WI38 (cell line): ENCODE measurements around the gene DLEC1.

Experiments
- H3K4me3 ChIP-seq: 2 replicates; pipeline ENCODE4 v1.5.1; 2011; ENCODE audit warnings: low read depth, mild to moderate bottlenecking, control low read depth, low read length
- TF ChIP-seq, protein P1 (sequence below): IDR thresholded peaks from 2 replicates; pipeline ENCODE4 v1.5.1; 2012; ENCODE audit warnings: low read depth, mild to moderate bottlenecking, control low read depth, low read length

Gene DLEC1

GRCh38 chr3:38171622-38172021, 132.6 kb downstream of the DLEC1 start:
- H3K4me3 ChIP-seq: no peak overlapping the region
- TF ChIP-seq, protein P1, sequence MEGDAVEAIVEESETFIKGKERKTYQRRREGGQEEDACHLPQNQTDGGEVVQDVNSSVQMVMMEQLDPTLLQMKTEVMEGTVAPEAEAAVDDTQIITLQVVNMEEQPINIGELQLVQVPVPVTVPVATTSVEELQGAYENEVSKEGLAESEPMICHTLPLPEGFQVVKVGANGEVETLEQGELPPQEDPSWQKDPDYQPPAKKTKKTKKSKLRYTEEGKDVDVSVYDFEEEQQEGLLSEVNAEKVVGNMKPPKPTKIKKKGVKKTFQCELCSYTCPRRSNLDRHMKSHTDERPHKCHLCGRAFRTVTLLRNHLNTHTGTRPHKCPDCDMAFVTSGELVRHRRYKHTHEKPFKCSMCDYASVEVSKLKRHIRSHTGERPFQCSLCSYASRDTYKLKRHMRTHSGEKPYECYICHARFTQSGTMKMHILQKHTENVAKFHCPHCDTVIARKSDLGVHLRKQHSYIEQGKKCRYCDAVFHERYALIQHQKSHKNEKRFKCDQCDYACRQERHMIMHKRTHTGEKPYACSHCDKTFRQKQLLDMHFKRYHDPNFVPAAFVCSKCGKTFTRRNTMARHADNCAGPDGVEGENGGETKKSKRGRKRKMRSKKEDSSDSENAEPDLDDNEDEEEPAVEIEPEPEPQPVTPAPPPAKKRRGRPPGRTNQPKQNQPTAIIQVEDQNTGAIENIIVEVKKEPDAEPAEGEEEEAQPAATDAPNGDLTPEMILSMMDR: no peak
